Activated CD4-positive, alpha-beta T cell treated with anti-CD3 and anti-CD28 coated beads for 1 hour (primary cell): ENCODE results near the gene CASK.
"Not testable (repeated sequence)": the region's sequence is repeated elsewhere in the genome, so short reads cannot be mapped to it uniquely, and the experiment has no call there.

Source experiments
- DNase-seq: peaks from one replicate; pipeline ENCODE4 v3.0.0-alpha.2; 2020

Gene CASK

DNA sequence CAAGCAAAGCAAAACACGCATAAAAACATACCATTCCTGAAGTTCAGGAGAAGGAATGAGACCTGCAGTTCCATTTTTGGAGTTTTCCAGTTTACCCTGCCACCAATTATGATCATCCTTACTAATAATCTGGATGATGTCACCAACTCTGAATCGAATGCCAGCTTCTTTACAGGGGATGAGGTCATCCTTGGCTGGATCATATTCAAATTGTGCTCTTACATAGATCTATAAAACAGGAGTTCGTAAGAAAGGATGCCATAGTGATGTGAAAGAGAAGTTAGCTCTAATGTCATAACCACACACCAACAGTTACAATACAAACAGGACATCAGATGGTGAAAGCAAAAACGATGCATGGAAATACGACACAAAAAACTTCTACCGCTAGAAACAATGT is 369.7 kb downstream of the CASK start:
- no peak for DNase-seq

DNA sequence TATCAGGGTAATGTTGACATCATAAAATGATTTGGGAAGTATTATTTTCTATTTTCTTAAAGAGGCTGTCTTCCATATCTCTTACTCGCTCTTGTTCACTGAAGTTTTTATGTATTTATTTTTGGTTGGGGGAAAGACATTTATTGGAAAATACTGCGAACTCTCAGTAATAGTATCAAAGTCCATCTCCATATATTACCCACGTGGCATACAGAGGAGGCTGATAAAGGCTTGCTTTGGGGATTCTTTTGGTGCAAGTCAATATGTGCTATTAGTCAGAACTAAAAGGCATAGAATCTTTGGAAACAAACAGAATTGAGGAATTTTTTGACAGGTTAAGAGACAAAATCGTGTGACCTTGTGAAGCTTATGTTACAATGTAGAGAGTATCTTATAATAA is 374.9 kb downstream of the CASK start:
- no peak for DNase-seq

GRCh38 chrX:41543668-41544067 is 379.7 kb downstream of the CASK start:
- DNase-seq, result no peak

DNA sequence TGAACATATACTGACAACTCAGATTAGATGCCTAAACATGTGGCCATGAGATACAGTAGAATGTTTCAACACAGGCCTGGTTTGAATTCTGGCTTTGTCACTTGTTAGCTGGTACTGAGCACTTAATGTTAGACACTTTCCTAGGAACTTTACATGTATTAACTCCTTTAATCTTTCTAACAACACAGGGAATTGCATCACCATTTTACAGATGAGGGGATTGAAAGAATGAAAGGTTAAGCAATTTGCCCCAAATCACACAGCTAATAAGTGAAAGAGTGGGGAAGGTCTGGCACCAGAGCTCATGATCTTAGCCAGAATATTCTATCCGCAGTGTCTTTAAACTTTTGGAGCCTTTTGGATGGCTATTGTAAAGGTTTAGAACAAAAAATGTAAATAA is 380.3 kb downstream of the CASK start:
- DNase-seq, result no peak

- DNase-seq, result no peak
Observed at GRCh38 chrX:41542536-41542935, 380.8 kb downstream of the CASK start.

DNA sequence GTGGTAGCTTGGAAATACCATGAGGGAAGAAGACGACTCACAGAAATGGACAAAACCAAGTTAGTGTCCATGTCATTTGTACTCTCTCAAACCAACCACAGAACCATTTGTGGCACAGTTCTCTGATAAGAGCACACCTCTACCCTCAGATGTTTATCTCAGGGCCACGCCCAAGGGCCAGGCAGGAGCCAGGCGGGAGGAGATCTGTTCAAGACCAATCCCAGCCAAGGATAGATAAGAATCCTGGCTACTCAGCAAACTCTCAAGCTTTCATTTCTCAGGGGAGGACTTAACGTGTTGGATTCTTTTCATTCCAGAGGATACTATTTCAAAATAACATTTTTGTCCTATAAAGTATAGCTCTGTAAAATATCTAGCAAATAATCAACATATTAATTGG is 381.2 kb downstream of the CASK start:
- DNase-seq, result no peak

GRCh38 chrX:41541386-41541785 is 382.0 kb downstream of the CASK start:
- no peak for DNase-seq

GRCh38 chrX:41538707-41539106 is 384.6 kb downstream of the CASK start:
- DNase-seq, result no peak

DNA sequence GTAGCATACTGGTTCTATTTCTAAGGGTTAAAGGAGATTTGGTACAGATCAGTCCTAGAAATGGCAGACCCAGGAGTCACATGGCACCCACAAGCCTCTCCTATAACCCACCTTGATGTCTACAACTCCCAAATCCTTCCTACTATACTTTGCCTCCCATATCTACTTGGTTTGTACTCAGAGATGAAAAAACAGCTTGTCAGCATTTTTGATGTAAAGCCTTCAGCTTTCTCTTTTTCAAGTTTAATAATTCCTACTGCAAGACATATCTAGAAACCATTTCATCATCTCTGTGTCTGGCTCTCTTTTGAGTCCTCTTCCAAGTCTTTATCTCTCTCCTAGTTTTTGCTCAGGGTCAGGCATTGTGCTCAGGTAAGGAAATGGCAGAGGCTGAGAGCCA is 393.3 kb downstream of the CASK start:
- DNase-seq, result no peak

- DNase-seq, result no peak
Observed at GRCh38 chrX:41529221-41529620, 394.1 kb downstream of the CASK start.

DNA sequence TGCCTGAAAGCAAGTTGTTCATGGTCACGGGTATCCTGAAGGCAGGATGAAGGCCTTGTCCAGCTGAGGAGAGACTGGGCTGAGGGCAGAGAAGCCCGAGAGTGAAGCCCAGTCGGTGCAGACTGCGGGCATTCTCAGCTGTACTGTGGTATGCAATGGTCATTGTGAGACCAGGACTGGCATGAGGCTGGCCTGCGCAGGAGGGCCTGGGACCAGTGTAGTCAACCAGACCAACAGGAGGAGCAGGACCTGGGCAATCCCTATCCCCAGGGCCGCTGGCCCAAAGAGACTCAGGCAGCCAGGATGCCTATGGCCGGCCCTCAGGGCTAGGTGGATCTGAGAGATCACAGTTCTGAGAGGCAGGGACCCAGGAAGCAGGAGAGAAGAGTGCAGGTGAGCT is 394.6 kb downstream of the CASK start:
- DNase-seq, result no peak

GRCh38 chrX:41526925-41527324 is 396.4 kb downstream of the CASK start:
- DNase-seq, result no peak

- no peak for DNase-seq
Observed at GRCh38 chrX:41526271-41526670, 397.1 kb downstream of the CASK start.

GRCh38 chrX:41522671-41523070 is 400.7 kb downstream of the CASK start:
- no peak for DNase-seq

- no peak for DNase-seq
Observed at GRCh38 chrX:41522081-41522480, 401.3 kb downstream of the CASK start.

DNA sequence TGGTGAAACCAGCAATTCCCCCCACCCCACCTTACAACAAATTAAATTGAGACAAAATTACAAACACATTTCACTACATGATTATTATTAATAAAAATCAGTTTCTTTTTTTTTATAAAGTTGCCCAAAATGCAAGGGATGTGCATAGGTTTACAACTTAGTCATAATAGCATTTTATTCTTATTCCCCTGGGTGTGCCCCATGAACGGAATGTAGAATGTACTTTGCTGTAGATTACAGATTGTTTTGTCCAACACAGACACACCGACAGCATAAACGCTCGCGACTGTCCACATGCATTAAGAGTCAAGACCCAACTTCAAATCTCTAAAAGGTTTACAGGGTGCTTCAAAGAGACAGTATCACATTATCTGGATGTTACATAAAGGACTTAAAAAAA is 403.9 kb downstream of the CASK start:
- no peak for DNase-seq

- DNase-seq, result no peak
Observed at GRCh38 chrX:41518841-41519220, 404.5 kb downstream of the CASK start.

DNA sequence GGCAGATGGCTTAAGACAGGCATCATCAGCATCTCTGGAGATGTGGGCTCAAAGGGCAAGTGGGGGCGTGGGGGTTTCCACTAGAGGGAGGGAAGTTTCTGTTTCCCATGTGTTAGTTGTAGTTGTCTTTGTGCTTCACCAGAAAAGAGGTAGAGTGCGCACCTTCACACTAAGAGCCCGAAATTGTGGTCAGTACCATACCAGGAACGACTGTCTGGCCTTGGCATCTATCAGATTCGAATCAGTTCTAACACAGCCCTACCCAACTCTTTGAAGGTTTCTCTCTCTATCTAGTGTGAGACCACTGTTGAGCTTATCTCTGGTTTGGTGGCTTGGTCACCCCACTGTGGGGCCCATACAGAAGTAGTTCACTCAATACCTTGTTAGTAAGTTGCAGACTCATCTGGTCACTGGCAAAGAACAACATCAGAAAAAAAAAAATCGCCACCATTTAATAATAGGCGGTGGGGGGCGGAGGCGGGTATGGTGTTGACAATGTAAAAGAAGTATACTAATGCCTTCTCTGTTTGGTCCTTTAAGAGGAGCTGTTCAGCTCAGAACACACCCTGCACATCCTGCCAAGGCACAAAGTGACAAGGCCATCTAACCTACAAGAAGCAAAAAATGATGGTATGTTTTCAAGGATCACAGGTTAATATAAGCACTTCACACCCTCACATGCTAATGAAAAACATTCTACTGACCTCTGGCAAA is 405.1 kb downstream of the CASK start:
- DNase-seq, result no peak

GRCh38 chrX:41516999-41517765 is 406.2 kb downstream of the CASK start:
- no peak for DNase-seq

DNA sequence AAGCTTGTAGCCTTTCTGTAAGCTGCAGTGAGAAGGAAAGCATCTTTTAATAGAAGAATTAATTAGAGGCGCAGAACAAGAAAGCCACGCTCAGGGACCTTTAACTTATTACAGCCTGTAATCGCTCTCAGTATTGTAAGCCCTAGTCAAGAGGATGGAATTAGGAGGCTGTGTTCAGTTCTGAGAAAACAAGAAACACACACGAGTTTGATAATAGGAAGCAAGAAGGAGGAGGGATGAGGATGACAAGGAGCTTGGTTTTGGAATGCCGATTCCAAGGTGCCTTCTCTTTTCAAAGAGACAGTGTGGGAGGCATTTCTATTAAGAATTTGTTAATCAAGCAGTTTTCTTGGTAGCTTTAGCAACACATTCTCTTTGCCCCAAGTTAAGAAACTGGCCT is 406.9 kb downstream of the CASK start:
- no peak for DNase-seq

DNA sequence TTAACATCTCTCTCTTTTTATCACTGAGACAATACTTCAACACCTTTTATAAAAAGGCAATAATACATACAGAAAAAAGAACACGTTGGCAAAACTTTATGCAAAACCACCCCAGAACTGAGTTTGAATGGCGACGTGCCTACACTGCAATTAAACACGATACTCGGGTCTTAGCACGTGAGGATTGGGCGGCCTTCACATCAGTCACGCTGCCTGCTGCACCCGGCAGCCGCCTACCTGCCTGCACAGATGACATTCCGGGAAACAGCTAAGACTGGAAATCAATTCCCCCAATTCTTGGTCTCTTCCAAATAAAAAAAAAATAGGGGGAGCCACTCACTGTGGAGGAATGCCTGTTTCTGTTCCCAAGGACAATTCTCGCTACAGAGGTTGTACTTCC is 408.0 kb downstream of the CASK start:
- no peak for DNase-seq

GRCh38 chrX:41514179-41514578 is 409.2 kb downstream of the CASK start:
- DNase-seq, result no peak

DNA sequence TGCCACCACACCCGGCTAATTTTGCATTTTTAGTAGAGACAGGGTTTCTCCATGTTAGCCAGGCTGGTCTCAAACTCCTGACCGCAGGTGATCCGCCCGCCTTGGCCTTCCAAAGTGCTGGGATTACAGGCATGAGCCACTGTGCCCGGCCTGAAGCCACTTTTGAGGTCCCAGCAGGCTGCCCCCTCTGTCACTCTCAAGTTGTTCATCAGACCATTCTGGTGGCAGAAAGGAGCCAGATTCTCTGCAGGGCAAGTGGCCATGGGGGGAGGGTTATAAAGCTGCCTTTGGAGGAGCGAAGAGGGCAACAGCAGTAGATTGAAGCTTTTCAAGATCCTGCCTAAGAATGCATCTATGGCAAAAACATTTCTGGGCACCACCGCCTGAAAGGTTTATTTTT is 410.5 kb downstream of the CASK start:
- DNase-seq, result not testable (repeated sequence)

- DNase-seq, result no peak
Observed at GRCh38 chrX:41512394-41512793, 411.0 kb downstream of the CASK start.

GRCh38 chrX:41507919-41508318 is 415.4 kb downstream of the CASK start:
- no peak for DNase-seq
